ENCODE measurements around the gene DOCK11.
"Not testable (repeated sequence)": the region's sequence is repeated elsewhere in the genome, so short reads cannot be mapped to it uniquely, and the experiment has no call there.

DOCK11 gene

DNA sequence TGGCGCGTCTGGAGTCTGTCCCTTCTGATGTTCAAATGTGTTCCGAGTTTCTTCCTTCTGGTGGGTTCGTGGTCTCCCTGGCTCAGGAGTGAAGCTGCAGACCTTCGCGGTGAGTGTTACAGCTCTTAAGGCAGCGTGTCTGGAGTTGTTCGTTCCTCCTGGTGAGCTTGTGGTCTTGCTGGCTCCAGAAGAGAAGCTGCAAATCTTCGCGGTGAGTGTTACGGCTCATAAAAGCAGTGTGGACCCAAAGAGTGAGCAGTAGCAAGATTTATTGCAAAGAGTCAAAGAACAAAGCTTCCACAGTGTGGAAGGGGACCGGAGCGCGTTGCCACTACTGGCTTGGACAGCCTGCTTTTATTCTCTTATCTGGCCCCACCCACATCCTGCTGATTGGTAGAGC is 220.3 kb downstream of the DOCK11 start:
- DNase-seq = not testable (repeated sequence)

GRCh38 chrX:118716833-118717232 is 221.2 kb downstream of the DOCK11 start:
- DNase-seq = not testable (repeated sequence)

DNA sequence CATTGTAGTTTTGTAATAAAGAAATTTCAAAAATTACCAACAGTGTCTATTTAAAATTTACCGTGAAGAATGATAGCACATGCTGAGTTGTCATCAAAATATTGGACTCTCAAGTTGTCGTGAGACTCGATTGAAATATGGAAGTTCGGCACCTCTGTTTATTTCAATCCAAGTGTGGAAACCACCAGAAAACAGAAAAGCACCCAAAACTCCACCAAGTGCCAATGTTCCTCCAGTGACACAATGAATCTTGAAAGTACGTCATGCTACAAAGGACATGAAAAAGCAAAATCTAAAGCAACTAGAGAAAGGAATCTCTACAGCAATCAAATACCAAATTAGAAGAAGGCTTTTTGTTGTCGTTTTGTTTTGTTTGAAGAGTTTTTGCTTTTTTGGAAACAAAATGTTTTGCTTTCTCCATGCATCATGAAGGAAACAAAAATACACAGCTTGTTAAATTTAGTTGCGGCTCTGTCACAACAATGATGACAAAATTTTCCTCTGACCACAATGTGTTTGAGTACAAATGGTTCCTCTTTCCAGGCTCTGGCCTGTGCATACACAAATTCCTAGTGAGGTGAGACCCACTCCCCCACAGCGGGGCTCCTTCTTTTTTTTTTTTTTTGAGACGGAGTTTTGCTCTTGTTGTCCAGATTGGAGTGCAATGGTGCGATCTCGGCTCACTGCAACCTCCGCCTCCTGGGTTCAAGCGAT is 222.2 kb downstream of the DOCK11 start:
- no peak for DNase-seq

GRCh38 chrX:118718737-118719136 is 223.1 kb downstream of the DOCK11 start:
- DNase-seq = no peak

- no peak for DNase-seq
Observed at GRCh38 chrX:118720058-118720707, 224.6 kb downstream of the DOCK11 start.

GRCh38 chrX:118723376-118723775 is 227.8 kb downstream of the DOCK11 start:
- no peak for DNase-seq

GRCh38 chrX:118724365-118724764 is 228.8 kb downstream of the DOCK11 start:
- DNase-seq = no peak

DNA sequence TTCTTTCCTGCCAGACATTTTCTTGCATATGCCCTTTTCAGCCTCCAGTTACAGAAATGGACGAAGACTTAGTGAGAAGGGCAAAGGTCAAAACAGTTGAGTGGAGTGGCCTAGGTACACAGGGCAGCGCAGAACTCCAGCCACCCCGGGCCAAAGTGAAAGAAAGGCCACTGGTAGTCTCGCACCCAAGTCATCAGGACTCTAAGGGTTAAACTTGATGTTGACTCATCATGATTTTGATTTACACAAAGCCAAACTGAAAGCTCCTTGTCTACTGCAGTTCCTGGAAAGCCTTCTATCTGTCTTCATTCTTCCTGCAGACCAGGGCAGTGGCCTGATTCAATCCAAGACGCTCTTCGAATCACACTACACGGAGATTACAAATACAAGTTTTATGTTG is 229.2 kb downstream of the DOCK11 start:
- DNase-seq = no peak

DNA sequence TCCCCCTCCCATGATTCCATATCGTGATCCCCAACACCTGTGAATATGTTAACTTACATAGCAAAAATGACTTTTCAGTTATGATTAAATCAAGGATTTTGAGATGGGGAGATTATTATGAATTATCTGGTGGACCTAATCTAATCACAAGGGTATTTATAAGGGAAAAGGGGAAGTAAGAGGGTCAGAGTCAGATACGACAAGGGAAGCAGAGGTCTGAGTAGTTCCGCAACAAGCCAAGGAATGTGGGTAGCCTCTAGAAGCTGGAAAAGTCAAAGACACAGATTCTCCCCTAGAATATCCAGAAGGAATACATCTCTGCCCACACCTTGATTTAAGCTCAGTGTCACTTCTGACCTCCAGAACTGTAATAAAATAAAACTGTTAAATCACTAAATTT is 230.8 kb downstream of the DOCK11 start:
- DNase-seq = no peak

GRCh38 chrX:118726887-118727685 is 231.5 kb downstream of the DOCK11 start, which contains the start of gene IL13RA1:
IL13RA1 (plus strand) TSS chrX:118727606; CDS start chrX:118727639, 33 bp downstream.
- DNase-seq = no peak

- DNase-seq = no peak
Observed at GRCh38 chrX:118727686-118728339, 232.2 kb downstream of the DOCK11 start.

- no peak for DNase-seq
Observed at GRCh38 chrX:118729042-118729652, 233.5 kb downstream of the DOCK11 start.

- DNase-seq = no peak
Observed at GRCh38 chrX:118730500-118731247, 235.1 kb downstream of the DOCK11 start.

- DNase-seq = not testable (repeated sequence)
Observed at GRCh38 chrX:118732551-118732950, 236.9 kb downstream of the DOCK11 start.

GRCh38 chrX:118734909-118735308 is 239.3 kb downstream of the DOCK11 start:
- DNase-seq = no peak
